Hair follicular keratinocyte (primary cell): ENCODE data around the gene NFE2L3. TPM values are rescaled to one million over a fixed set of nuclear protein-coding genes. Genes with fewer than 3 reads are reported as not detected.

Experiments used
- total RNA-seq: library from RNA; depleted of rRNA; stranded (reverse); fragments of >200 nt; gene quantifications from 2 replicates; pipeline ENCODE4 v1.2.3, GENCODE V29; 2015

Gene NFE2L3, protein sequence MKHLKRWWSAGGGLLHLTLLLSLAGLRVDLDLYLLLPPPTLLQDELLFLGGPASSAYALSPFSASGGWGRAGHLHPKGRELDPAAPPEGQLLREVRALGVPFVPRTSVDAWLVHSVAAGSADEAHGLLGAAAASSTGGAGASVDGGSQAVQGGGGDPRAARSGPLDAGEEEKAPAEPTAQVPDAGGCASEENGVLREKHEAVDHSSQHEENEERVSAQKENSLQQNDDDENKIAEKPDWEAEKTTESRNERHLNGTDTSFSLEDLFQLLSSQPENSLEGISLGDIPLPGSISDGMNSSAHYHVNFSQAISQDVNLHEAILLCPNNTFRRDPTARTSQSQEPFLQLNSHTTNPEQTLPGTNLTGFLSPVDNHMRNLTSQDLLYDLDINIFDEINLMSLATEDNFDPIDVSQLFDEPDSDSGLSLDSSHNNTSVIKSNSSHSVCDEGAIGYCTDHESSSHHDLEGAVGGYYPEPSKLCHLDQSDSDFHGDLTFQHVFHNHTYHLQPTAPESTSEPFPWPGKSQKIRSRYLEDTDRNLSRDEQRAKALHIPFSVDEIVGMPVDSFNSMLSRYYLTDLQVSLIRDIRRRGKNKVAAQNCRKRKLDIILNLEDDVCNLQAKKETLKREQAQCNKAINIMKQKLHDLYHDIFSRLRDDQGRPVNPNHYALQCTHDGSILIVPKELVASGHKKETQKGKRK
- 7.6 and 8.0 TPM in 2 replicates for total RNA-seq

DNA sequence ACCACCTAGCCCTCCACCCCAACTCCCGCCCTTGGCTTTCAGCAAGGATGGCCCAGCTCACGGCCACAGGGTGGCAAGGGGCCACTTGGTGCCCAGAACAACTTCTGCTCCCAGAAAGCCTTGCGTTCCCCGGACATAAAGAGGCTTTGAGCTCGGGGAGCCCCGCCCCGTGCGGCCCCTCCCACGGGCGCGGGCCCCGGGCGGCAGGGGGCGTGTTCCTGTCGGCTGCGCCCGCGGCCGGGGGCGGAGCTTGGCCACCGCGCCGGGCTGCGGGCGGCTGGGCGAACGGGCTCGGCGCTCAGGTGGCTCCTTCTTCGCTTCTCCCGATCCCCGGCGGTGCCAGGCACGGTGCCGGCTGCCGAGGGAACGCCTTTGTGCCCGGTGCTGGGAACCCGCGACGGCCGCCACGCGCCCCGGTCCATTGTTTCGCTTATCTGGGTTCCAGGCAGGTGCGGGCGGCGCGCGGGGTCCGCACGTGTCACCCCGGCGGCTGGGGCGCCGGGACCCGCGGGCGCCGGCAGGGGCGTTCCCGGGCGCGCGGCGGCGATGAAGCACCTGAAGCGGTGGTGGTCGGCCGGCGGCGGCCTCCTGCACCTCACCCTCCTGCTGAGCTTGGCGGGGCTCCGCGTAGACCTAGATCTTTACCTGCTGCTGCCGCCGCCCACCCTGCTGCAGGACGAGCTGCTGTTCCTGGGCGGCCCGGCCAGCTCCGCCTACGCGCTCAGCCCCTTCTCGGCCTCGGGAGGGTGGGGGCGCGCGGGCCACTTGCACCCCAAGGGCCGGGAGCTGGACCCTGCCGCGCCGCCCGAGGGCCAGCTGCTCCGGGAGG, at the start of gene NFE2L3:
TSS of gene NFE2L3 (plus strand) at position 246 of the 829 bp plus-strand sequence. CDS start at position 547, 301 bp downstream.

GRCh38 chr7:26200444-26201246, 48.6 kb downstream of the NFE2L3 start, which contains the start of gene HNRNPA2B1:
Gene HNRNPA2B1, minus strand, starts transcription at chr7:26200746. Its CDS starts 169 bp downstream, at chr7:26200577.

GRCh38 chr7:26201247-26202018, 49.4 kb downstream of the NFE2L3 start, which contains the start of gene CBX3:
Gene CBX3, plus strand, starts transcription at chr7:26201745. Its CDS starts 1,254 bp downstream, at chr7:26202999.

Other genes with a start within 250 kb of the NFE2L3 start
- 117 and 259 TPM in 2 replicates for gene HNRNPA2B1, start 48.5 kb downstream of the NFE2L3 start, total RNA-seq
- gene CBX3, start 49.5 kb downstream of the NFE2L3 start, total RNA-seq, result 96.3 and 131 TPM in 2 replicates
- 4.2 and 5.7 TPM in 2 replicates for gene SNX10, start 139.7 kb downstream of the NFE2L3 start, total RNA-seq